ENCODE data around the gene SRBD1.
A peak's percentile ranks its signal among the peaks of the same experiment; 100 is the strongest.

SRBD1 gene

GRCh38 chr2:45595721-45596435 lies 15.2 kb downstream of the SRBD1 start:
- peak; percentile 86 for DNase-seq

- DNase-seq = peak; percentile 20
These were observed 20.0 kb downstream of the SRBD1 start for GRCh38 chr2:45591073-45591472.

GRCh38 chr2:45588158-45588829 lies 22.8 kb downstream of the SRBD1 start:
- DNase-seq = no peak

- DNase-seq = no peak
These were observed 24.5 kb downstream of the SRBD1 start for GRCh38 chr2:45586600-45586999.

- peak; percentile 42 for DNase-seq
These were observed 25.7 kb downstream of the SRBD1 start for GRCh38 chr2:45585267-45585861.

- no peak for DNase-seq
These were observed 27.1 kb downstream of the SRBD1 start for GRCh38 chr2:45583977-45584376.

GRCh38 chr2:45582522-45582921 lies 28.5 kb downstream of the SRBD1 start:
- DNase-seq = no peak

- peak; percentile 51 for DNase-seq
These were observed 32.8 kb downstream of the SRBD1 start for GRCh38 chr2:45578056-45578843.

- peak; percentile 26 for DNase-seq
These were observed 33.6 kb downstream of the SRBD1 start for GRCh38 chr2:45577441-45577840.

GRCh38 chr2:45575881-45576280 lies 35.2 kb downstream of the SRBD1 start:
- DNase-seq = no peak

- no peak for DNase-seq
These were observed 38.1 kb downstream of the SRBD1 start for GRCh38 chr2:45572979-45573378.

- DNase-seq = no peak
These were observed 39.1 kb downstream of the SRBD1 start for GRCh38 chr2:45571940-45572339.

GRCh38 chr2:45570671-45571334 lies 40.3 kb downstream of the SRBD1 start:
- DNase-seq = peak; percentile 24

- DNase-seq = peak; percentile 22
These were observed 42.1 kb downstream of the SRBD1 start for GRCh38 chr2:45568935-45569334.

GRCh38 chr2:45567974-45568789 lies 42.9 kb downstream of the SRBD1 start:
- DNase-seq = peak; percentile 22

- DNase-seq = no peak
These were observed 43.6 kb downstream of the SRBD1 start for GRCh38 chr2:45567288-45567963.

- no peak for DNase-seq
These were observed 51.6 kb downstream of the SRBD1 start for GRCh38 chr2:45559436-45559835.

- DNase-seq = peak; percentile 38
These were observed 56.3 kb downstream of the SRBD1 start for GRCh38 chr2:45554742-45555140.

- DNase-seq = peak; percentile 57
These were observed 56.9 kb downstream of the SRBD1 start for GRCh38 chr2:45554073-45554741.

- no peak for DNase-seq
These were observed 59.2 kb downstream of the SRBD1 start for GRCh38 chr2:45551862-45552261.

- DNase-seq = no peak
These were observed 65.1 kb downstream of the SRBD1 start for GRCh38 chr2:45545943-45546342.
